BLaER1 treated with 17β-estradiol and CSF1 and Interleukin-3, amounts not matched to agents 10 nM and 100 nM (cell line): Measurements from ENCODE around the gene LGALS8.
"Not testable (repeated sequence)": the region's sequence is repeated elsewhere in the genome, so short reads cannot be mapped to it uniquely, and the experiment has no call there.

Experiments
- H3K27ac ChIP-seq, 11 experiments: shearing (Covaris generic); formaldehyde crosslinking; 2 replicates each; pipeline ENCODE4 v1.8.1; 2022
- H3K27me3 ChIP-seq, 11 experiments: shearing (Covaris generic); formaldehyde crosslinking; 2 replicates each; pipeline ENCODE4 v1.8.1; 2022
- H3K36me3 ChIP-seq, 11 experiments: shearing (Covaris generic); formaldehyde crosslinking; 2 replicates each; pipeline ENCODE4 v1.8.1; 2022
- H3K4me1 ChIP-seq, 10 experiments: shearing (Covaris generic); formaldehyde crosslinking; 2 replicates each; pipeline ENCODE4 v1.8.1; 2022
- H3K4me2 ChIP-seq, 11 experiments: shearing (Covaris generic); formaldehyde crosslinking; 2 replicates each; pipeline ENCODE4 v1.8.1; 2022
- H3K4me3 ChIP-seq, 10 experiments: shearing (Covaris generic); formaldehyde crosslinking; 2 replicates each; pipeline ENCODE4 v1.8.1; 2022
- H3K9ac ChIP-seq, 11 experiments: shearing (Covaris generic); formaldehyde crosslinking; 2 replicates each; pipeline ENCODE4 v1.8.1; 2022
- H3K9me3 ChIP-seq, 11 experiments: shearing (Covaris generic); formaldehyde crosslinking; replicated peaks in 1 of 11; 2 replicates each; pipeline ENCODE4 v1.8.1; 2022
- H4K20me1 ChIP-seq, 11 experiments: shearing (Covaris generic); formaldehyde crosslinking; 2 replicates each; pipeline ENCODE4 v1.8.1; 2022
- Cebpa-rat ChIP-seq, 11 experiments: shearing (Covaris generic); IDR thresholded peaks; 2 replicates each; pipeline ENCODE4 v1.8.1; 2022

The LGALS8 gene

DNA sequence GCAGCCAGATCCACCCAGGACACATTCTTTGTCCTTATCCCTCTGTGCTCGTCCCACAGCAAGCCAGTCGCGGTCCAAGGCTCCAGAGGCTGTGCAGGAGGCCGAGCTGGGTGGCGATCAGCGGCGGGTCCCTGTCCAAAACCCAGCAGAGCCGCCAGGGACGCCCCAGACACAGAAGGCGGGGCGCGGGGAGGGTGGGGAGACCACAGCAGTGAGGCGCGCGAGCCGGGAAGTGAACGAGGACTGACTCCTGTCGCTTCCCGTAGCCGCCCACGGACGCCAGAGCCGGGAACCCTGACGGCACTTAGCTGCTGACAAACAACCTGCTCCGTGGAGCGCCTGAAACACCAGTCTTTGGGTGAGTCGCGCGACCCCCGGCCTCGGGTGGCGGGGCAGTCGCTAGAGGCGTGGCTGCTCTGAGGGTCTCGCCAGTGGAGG lies at the start of gene LGALS8:
Gene LGALS8 (plus strand): TSS at position 279 of the 438 bp plus-strand sequence. CDS start 2,089 bp downstream, outside the sequence.
- H3K27me3 ChIP-seq = no peaks in the 10 kb centered on the region
- peaks cover 24 to 45% (median 36%) of the 10 kb centered on the region in 10 experiments for H3K4me1 ChIP-seq
- H3K4me3 ChIP-seq = peak within 1 kb of the TSS; percentile 79 to 100 (median 92)
- H3K9ac ChIP-seq = peak within 1 kb of the TSS; percentile 88 to 100 (median 93)
- peak within 1 kb of the TSS; percentile 92 to 99 (median 95) for H3K27ac ChIP-seq
- peaks cover 20 to 32% (median 27%) of the 10 kb centered on the region in 11 experiments for H3K36me3 ChIP-seq
- peak within 1 kb of the TSS; percentile 82 to 98 (median 93) for H3K4me2 ChIP-seq
- H4K20me1 ChIP-seq = peaks cover 0 to 32% (median 0%) of the 10 kb centered on the region in 11 experiments; a peak in 4 of 22 replicates
- no peaks in the 10 kb centered on the region for H3K9me3 ChIP-seq
- TF ChIP-seq Cebpa-rat (IDR thresholded peaks at IDR 0.05) = no peak

DNA sequence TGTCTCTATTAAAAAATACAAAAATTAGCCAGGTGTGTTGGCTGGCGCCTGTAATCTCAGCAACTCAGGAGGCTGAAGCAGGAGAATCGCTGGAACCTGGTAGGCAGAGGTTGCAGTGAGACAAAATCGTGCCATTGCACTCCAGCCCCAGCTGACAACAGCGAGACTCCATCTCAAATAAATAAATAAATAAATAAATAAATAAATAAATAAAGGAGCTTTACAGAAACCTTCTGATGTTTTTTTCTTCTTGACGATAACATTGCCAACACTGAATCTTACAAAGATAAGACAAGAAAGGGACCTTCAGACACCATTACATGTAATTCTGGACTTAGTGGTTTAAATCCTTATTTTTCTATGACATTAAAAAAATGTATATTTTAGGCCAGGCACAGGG lies 47.8 kb upstream of the LGALS8 start:
- peaks cover 0 to 15% (median 10%) of the 10 kb centered on the region in 10 experiments; a peak in 12 of 20 replicates for H3K4me1 ChIP-seq
- no peak overlapping the region for H3K9ac ChIP-seq
- no peaks in the 10 kb centered on the region for H3K9me3 ChIP-seq
- no peaks in the 10 kb centered on the region for H4K20me1 ChIP-seq
- no peaks in the 10 kb centered on the region for H3K27me3 ChIP-seq
- H3K4me2 ChIP-seq = no peak overlapping the region
- no peak overlapping the region for H3K27ac ChIP-seq
- TF ChIP-seq Cebpa-rat (IDR thresholded peaks at IDR 0.05) = no peak
- H3K4me3 ChIP-seq = no peak overlapping the region
- H3K36me3 ChIP-seq = no peaks in the 10 kb centered on the region

DNA sequence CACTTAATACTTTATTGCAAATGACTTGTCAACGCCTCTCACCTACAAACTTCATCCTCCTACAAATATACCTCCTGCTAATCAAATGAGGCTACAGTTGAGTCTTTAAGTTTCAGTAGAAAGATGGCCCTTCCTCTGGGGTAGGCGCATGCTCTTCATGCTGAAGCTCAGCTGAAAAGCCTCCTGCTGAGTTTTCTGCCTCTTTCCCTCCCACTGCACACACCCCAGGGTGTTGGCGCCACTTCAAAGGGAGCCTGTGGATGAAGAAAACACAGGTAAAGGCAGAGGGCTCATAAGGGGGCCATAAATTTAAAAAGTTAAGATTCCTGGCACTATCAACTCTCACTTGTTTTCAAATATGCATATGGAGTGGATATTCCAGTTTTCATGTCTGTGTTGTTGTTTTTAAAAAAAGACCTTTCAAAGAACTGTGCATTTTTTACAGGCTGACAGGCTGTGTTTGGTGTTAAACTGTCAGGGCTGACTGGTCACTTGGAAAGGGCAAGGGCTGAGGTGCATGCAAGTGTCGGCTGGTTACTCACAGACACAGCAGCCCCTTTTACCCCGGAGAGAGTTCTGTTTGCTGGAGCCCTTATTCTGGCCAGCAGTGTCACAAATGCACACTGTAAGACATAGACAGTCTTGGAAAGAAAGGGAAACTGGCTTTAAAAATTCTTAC lies 42.9 kb upstream of the LGALS8 start:
- H4K20me1 ChIP-seq = no peaks in the 10 kb centered on the region
- H3K4me2 ChIP-seq = no peak overlapping the region
- no peaks in the 10 kb centered on the region for H3K36me3 ChIP-seq
- no peaks in the 10 kb centered on the region for H3K9me3 ChIP-seq
- no peaks in the 10 kb centered on the region for H3K27me3 ChIP-seq
- H3K9ac ChIP-seq = no peak overlapping the region
- no peak overlapping the region for H3K27ac ChIP-seq
- no peak overlapping the region for H3K4me3 ChIP-seq
- no peak for TF ChIP-seq Cebpa-rat (IDR thresholded peaks at IDR 0.05)
- no peaks in the 10 kb centered on the region for H3K4me1 ChIP-seq

DNA sequence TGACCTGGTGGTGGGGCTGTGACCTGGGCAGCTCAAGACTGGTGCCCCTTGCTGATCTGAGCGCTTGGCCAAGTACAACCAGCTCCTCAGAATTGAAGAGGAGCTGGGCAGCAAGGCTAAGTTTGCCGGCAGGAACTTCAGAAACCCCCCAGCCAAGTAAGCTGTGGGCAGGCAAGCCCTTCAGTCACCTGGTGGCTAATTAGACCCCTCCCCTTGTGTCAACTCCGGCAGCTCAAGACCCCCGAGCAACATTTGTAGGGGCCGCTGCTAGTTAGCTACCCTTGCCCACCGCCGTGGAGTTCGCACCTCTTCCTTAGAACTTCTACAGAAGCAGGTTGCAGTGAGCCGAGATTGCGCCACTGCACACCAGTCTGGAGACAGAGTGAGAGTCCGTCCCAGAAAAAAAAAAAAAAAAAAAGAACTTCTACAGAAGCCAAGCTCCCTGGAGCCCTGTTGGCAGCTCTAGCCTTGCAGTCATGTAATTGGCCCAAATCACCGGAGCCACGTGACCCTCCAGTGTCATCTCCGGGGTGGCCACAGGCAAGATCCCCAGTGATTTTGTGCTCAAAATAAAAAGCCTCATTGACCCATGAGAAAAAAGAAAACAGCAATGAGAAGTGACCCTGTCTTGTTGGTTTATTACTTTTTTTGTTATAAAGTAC lies 39.3 kb upstream of the LGALS8 start:
- H3K9ac ChIP-seq = no peak overlapping the region
- no peaks in the 10 kb centered on the region for H3K27me3 ChIP-seq
- H3K9me3 ChIP-seq = no peaks in the 10 kb centered on the region
- H3K36me3 ChIP-seq = no peaks in the 10 kb centered on the region
- no peak for TF ChIP-seq Cebpa-rat (IDR thresholded peaks at IDR 0.05)
- H3K27ac ChIP-seq = no peak overlapping the region
- H3K4me1 ChIP-seq = peaks cover 0 to 12% (median 0%) of the 10 kb centered on the region in 10 experiments; a peak in 6 of 20 replicates
- H3K4me3 ChIP-seq = no peak overlapping the region
- H3K4me2 ChIP-seq = no peak overlapping the region
- no peaks in the 10 kb centered on the region; a peak in 1 of 22 replicates for H4K20me1 ChIP-seq

DNA sequence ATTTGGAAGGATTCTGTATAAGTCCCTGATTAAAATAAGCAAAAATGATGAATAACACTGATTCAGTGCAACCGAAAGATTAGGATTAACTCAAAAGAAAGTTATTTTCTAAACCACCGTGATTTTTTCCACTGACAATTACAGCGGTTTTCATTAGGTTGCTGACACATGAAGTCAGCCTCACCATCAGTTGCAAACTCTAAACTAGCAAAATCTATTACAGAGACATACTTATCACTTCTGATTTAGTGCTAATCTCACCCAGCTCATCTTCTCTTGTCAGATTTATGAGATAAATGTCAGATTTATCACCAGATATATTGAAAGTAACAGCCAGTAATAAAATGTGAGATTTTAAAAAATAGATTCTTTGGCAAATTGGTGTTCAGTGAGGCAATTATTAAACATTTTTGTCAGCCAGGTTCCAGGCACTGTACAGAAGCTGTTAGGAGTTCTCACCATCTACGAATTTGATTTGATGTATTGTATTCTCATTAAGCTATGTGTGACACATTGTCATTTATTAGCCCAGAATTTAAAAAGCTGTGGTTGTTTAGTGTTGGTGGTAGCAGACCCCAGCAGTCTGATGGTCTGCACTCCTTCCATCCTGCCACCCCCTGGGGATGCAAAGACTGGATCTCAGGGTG lies 37.3 kb upstream of the LGALS8 start:
- H3K4me2 ChIP-seq = no peak overlapping the region

DNA sequence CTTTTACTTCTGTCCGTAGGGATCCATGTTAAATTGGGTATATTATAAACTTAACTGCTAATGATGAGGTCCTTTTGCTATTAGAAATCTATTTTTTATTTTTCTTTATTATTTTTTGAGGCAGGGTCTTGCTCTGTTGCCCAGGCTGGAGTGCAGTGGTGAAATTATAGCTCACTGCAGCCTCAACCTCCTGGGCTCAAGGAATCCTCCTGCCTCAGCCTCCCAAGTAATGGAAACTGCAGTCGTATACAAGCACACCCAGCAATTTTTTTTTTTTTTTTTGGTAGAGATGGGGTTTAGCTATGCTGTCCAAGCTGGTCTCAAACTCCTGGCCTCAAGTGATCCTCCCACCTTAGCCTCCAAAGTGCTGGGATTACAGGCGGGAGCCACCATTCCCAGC lies 34.6 kb upstream of the LGALS8 start:
- H3K4me1 ChIP-seq = peaks cover 0 to 12% (median 2%) of the 10 kb centered on the region in 10 experiments; a peak in 8 of 20 replicates
- H3K4me3 ChIP-seq, H3K36me3 ChIP-seq, H3K9ac ChIP-seq, H3K27ac ChIP-seq, H3K9me3 ChIP-seq, H3K27me3 ChIP-seq, H4K20me1 ChIP-seq, H3K4me2 ChIP-seq: not testable (repeated sequence)

More for the DNA sequence above, 37.3 kb upstream of the LGALS8 start:
- no peaks in the 10 kb centered on the region for H3K27me3 ChIP-seq
- no peaks in the 10 kb centered on the region for H3K9me3 ChIP-seq
- no peak for TF ChIP-seq Cebpa-rat (IDR thresholded peaks at IDR 0.05)
- no peak overlapping the region for H3K27ac ChIP-seq
- H3K4me1 ChIP-seq = peaks cover 0 to 12% (median 2%) of the 10 kb centered on the region in 10 experiments; a peak in 8 of 20 replicates
- no peaks in the 10 kb centered on the region for H3K36me3 ChIP-seq
- H3K9ac ChIP-seq = no peak overlapping the region
- no peak overlapping the region for H3K4me3 ChIP-seq
- no peaks in the 10 kb centered on the region; a peak in 1 of 22 replicates for H4K20me1 ChIP-seq

DNA sequence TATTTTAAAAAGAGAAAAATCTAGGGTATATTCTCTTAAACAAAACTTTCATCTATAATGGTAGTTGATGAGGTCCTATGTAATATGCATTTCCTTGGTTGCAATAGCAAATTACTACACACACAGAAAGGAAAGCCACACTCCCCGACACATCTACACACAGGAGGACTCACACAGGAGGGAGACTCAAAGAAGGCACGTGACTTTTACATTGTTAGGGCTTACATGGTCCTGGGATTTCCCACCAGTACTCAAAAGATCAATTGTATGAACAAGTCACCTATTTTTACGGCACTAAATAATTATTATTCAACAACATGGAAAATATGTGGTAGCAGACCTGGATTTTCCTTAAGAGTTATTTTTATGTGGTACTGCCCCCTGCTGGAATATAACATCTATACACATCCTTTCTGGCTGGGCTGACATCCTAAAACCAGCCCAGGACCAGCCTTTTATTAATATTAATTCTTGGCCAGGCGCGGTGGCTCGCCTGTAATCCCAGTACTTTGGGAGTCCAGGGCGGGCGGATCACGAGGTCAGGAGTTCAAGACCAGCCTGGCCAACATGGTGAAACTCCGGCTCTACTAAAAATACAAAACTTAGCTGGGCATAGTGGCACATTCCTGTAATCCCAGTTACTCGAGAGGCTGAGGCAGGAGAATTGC lies 33.9 kb upstream of the LGALS8 start:
- H3K27ac ChIP-seq = no peak overlapping the region

DNA sequence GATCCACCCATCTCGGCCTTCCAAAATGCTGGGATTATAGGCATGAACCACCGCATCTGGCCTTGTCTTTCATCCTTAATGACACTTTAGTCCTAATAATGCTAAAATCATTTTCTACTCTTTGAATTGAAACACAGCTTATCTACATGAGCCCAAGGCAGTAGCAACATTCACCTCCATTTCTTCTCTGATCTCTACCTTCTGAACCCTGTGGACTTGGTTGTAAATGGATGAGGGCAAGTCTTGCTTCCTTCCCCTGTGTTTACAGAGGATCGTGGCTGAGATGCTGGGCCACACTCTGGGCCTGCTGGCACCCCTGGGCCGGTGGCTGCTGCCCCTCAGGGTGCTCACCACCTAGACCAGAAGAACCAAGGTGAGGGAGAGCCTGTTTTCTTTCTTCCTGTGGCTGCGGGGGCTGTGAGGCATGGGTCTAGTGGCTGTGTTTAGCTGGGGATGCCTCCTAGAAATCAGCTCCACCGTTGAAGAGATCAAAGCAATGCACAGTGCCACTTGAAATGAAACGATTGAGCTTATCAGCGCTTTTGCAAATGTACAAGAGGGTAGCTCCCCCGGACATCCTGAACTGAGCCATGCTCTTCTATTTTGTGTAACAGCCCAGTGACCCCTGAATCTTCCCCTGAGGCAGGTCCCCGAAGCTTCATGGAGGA lies 32.2 kb upstream of the LGALS8 start:
- Histone ChIP-seq H3K36me3 (no peaks in the 10 kb centered on the region), H3K27me3 (no peaks in the 10 kb centered on the region), H3K4me3 (no peak overlapping the region), H3K4me1 (peaks cover 0 to 18% (median 2%) of the 10 kb centered on the region in 10 experiments; a peak in 8 of 20 replicates), H3K27ac (no peak overlapping the region), H4K20me1 (no peaks in the 10 kb centered on the region; a peak in 1 of 22 replicates), H3K4me2 (peak overlapping the region in 6 of 11 experiments; percentile 5 to 48 (median 20); a peak in 6 of 22 replicates), H3K9me3 (no peaks in the 10 kb centered on the region), H3K9ac (peak overlapping the region in 1 of 11 experiments; percentile 48; a peak in 2 of 22 replicates)
- TF ChIP-seq Cebpa-rat (IDR thresholded peaks at IDR 0.05) = no peak

More for the DNA sequence above, 33.9 kb upstream of the LGALS8 start:
- Histone ChIP-seq H3K4me3 (no peak overlapping the region), H3K9ac (no peak overlapping the region), H4K20me1 (no peaks in the 10 kb centered on the region; a peak in 1 of 22 replicates), H3K4me1 (peaks cover 0 to 18% (median 2%) of the 10 kb centered on the region in 10 experiments; a peak in 8 of 20 replicates), H3K9me3 (no peaks in the 10 kb centered on the region), H3K27me3 (no peaks in the 10 kb centered on the region), H3K4me2 (no peak overlapping the region), H3K36me3 (no peaks in the 10 kb centered on the region)
- TF ChIP-seq Cebpa-rat (IDR thresholded peaks at IDR 0.05) = no peak
